ENCODE measurements around the gene APOC3. TPM values are rescaled to one million over a fixed set of nuclear protein-coding genes. Genes with fewer than 3 reads are reported as not detected.

Gene APOC3
- total RNA-seq, 1 experiment from 2014 or later, result not detected

GRCh38 chr11:116868066-116868465 is 38.4 kb downstream of the APOC3 start:
- H3K4me2 ChIP-seq (ENCODE audit: low read length), result no peak overlapping the region
- H3F3A ChIP-seq (ENCODE audit: low read length, unreplicated experiment), result peaks cover 5% of the 10 kb centered on the region
- ChIA-PET CTCF (no interaction called here), POLR2A (ENCODE audit: unreplicated experiment) (no interaction called here)
- H3K9ac ChIP-seq (ENCODE audit: low read length), result no peak overlapping the region
- H3K9me2 ChIP-seq (replicated peaks; ENCODE audit: low read length), result no peaks in the 10 kb centered on the region
- no peaks in the 10 kb centered on the region for H3K79me2 ChIP-seq (ENCODE audit: low read length)
- H4K20me1 ChIP-seq (ENCODE audit: low read length), result no peaks in the 10 kb centered on the region
- H3K4me1 ChIP-seq (ENCODE audit: insufficient read depth, low read length), result peaks cover 19% of the 10 kb centered on the region
- H3K27ac ChIP-seq (ENCODE audit: low read length), result no peak overlapping the region
- no peaks in the 10 kb centered on the region for H3K9me3 ChIP-seq (ENCODE audit: low read length)
- H3K4me3 ChIP-seq (ENCODE audit: low read length), result no peak overlapping the region
- no peak for TF ChIP-seq EZH2phosphoT487 (IDR thresholded peaks at IDR 0.05; ENCODE audit: borderline replicate concordance, low read length)
- TF ChIP-seq EZH2 (IDR thresholded peaks at IDR 0.05; ENCODE audit: low read length, unreplicated experiment), result no peak
- TF ChIP-seq CTCF (conservative IDR thresholded peaks at IDR 0.05; ENCODE audit: low read depth, low read length), result no peak
- H2AFZ ChIP-seq (ENCODE audit: low read length), result no peak overlapping the region
- no peaks in the 10 kb centered on the region for H3K27me3 ChIP-seq (ENCODE audit: low read length)
- no peak for ATAC-seq
- intact Hi-C loops (cut with micrococcal nuclease), result no loop called here
- DNase-seq, result no peak
- no TSS peak for BruUV-seq (replicated peaks)
- H3K36me3 ChIP-seq (ENCODE audit: low read depth, low read length), result peaks cover 24% of the 10 kb centered on the region

GRCh38 chr11:116869610-116870009 is 39.9 kb downstream of the APOC3 start:
- POLR2A ChIA-PET (ENCODE audit: unreplicated experiment), result no interaction called here

More at GRCh38 chr11:116869610-116870009, 39.9 kb downstream of the APOC3 start:
- H3K27me3 ChIP-seq (ENCODE audit: low read length), result no peaks in the 10 kb centered on the region
- ATAC-seq (no peak), DNase-seq (no peak)
- no peak for TF ChIP-seq EZH2phosphoT487 (IDR thresholded peaks at IDR 0.05; ENCODE audit: borderline replicate concordance, low read length)
- no peak for TF ChIP-seq EZH2 (IDR thresholded peaks at IDR 0.05; ENCODE audit: low read length, unreplicated experiment)
- no peak for TF ChIP-seq CTCF (conservative IDR thresholded peaks at IDR 0.05; ENCODE audit: low read depth, low read length)
- H3K9me2 ChIP-seq (replicated peaks; ENCODE audit: low read length), result no peaks in the 10 kb centered on the region
- H2AFZ ChIP-seq (ENCODE audit: low read length), result no peak overlapping the region
- H4K20me1 ChIP-seq (ENCODE audit: low read length), result no peaks in the 10 kb centered on the region
- intact Hi-C loops (cut with micrococcal nuclease), result no loop called here
- peaks cover 5% of the 10 kb centered on the region for H3F3A ChIP-seq (ENCODE audit: low read length, unreplicated experiment)
- CTCF ChIA-PET, result no interaction called here
- H3K4me1 ChIP-seq (ENCODE audit: insufficient read depth, low read length), result peaks cover 19% of the 10 kb centered on the region
- no peak overlapping the region for H3K27ac ChIP-seq (ENCODE audit: low read length)
- no peak overlapping the region for H3K4me2 ChIP-seq (ENCODE audit: low read length)
- no peaks in the 10 kb centered on the region for H3K79me2 ChIP-seq (ENCODE audit: low read length)
- no peak overlapping the region for H3K9ac ChIP-seq (ENCODE audit: low read length)
- no peaks in the 10 kb centered on the region for H3K9me3 ChIP-seq (ENCODE audit: low read length)
- BruUV-seq (replicated peaks), result no TSS peak
- H3K36me3 ChIP-seq (ENCODE audit: low read depth, low read length), result peaks cover 21% of the 10 kb centered on the region
- H3K4me3 ChIP-seq (ENCODE audit: low read length), result no peak overlapping the region
